ENCODE measurements around the gene CEP350.
"Not testable (repeated sequence)": the region's sequence is repeated elsewhere in the genome, so short reads cannot be mapped to it uniquely, and the experiment has no call there.

The CEP350 gene

GRCh38 chr1:179996099-179996498 lies 41.5 kb downstream of the CEP350 start:
- no peak for DNase-seq

- no peak for DNase-seq
These were observed 46.0 kb downstream of the CEP350 start for GRCh38 chr1:180000575-180000974.

GRCh38 chr1:180002437-180002836 lies 47.8 kb downstream of the CEP350 start:
- no peak for DNase-seq

- no peak for DNase-seq
These were observed 48.6 kb downstream of the CEP350 start for GRCh38 chr1:180003026-180003695.

- not testable (repeated sequence) for DNase-seq
These were observed 52.2 kb downstream of the CEP350 start for GRCh38 chr1:180006762-180007161.

- DNase-seq: no peak
These were observed 65.4 kb downstream of the CEP350 start for GRCh38 chr1:180020017-180020416.

GRCh38 chr1:180026556-180026955 lies 71.9 kb downstream of the CEP350 start:
- DNase-seq: no peak

- no peak for DNase-seq
These were observed 73.4 kb downstream of the CEP350 start for GRCh38 chr1:180027949-180028445.

GRCh38 chr1:180028864-180029263 lies 74.3 kb downstream of the CEP350 start:
- DNase-seq: no peak

GRCh38 chr1:180029524-180030135 lies 75.0 kb downstream of the CEP350 start:
- DNase-seq: no peak

GRCh38 chr1:180031664-180032063 lies 77.1 kb downstream of the CEP350 start:
- DNase-seq: no peak

- no peak for DNase-seq
These were observed 78.8 kb downstream of the CEP350 start for GRCh38 chr1:180033390-180033789.

- no peak for DNase-seq
These were observed 85.4 kb downstream of the CEP350 start for GRCh38 chr1:180040034-180040433.

- DNase-seq: no peak
These were observed 87.0 kb downstream of the CEP350 start for GRCh38 chr1:180041582-180041981.

GRCh38 chr1:180042988-180043622 lies 88.5 kb downstream of the CEP350 start:
- DNase-seq: no peak

- no peak for DNase-seq
These were observed 89.2 kb downstream of the CEP350 start for GRCh38 chr1:180043785-180044184.

- DNase-seq: no peak
These were observed 92.1 kb downstream of the CEP350 start for GRCh38 chr1:180046674-180047073.

- no peak for DNase-seq
These were observed 99.3 kb downstream of the CEP350 start for GRCh38 chr1:180053594-180054567.

- DNase-seq: no peak
These were observed 103.3 kb downstream of the CEP350 start for GRCh38 chr1:180057883-180058396.

- no peak for DNase-seq
These were observed 106.4 kb downstream of the CEP350 start for GRCh38 chr1:180061019-180061418.

GRCh38 chr1:180062452-180062971 lies 107.9 kb downstream of the CEP350 start:
- DNase-seq: no peak

- no peak for DNase-seq
These were observed 110.8 kb downstream of the CEP350 start for GRCh38 chr1:180065408-180065807.
